Liver (tissue), 9 donors: ENCODE results near the gene SGCG. TPM values are rescaled to one million over a fixed set of nuclear protein-coding genes. Genes with fewer than 3 reads are reported as not detected.

Experiments used
- DNase-seq: peaks from one replicate; pipeline ENCODE4 v3.0.0-alpha.2; 2017; ENCODE audit warnings: low spot score
- H3K27ac ChIP-seq, 2 donors: one replicate each; pipeline ENCODE4 v1.7.0; 2013; ENCODE audit warnings: inconsistent platforms in 2 of 2, low read length in 2 of 2, control low read depth in 1 of 2, low read depth in 1 of 2, mild to moderate bottlenecking in 1 of 2
- H3K27me3 ChIP-seq, 4 donors: one replicate each; pipeline versions ENCODE4 v1.6.1 to v1.7.0; 2013; ENCODE audit warnings: low read length in 3 of 4, inconsistent platforms in 1 of 4, mild to moderate bottlenecking in 1 of 4, moderate library complexity in 1 of 4; ENCODE audit not compliant: control insufficient read depth in 4 of 4, insufficient read depth in 4 of 4
- H3K36me3 ChIP-seq, 4 donors: one replicate each; pipeline versions ENCODE4 v1.6.1 to v1.7.0; 2013; ENCODE audit warnings: low read length in 3 of 4, mild to moderate bottlenecking in 3 of 4, low read depth in 1 of 4, moderate library complexity in 1 of 4; ENCODE audit not compliant: control insufficient read depth in 4 of 4, insufficient read depth in 3 of 4
- H3K4me1 ChIP-seq, 4 donors: one replicate each; pipeline versions ENCODE4 v1.6.1 to v1.7.0; 2013; ENCODE audit warnings: low read length in 3 of 4, mild to moderate bottlenecking in 3 of 4, moderate library complexity in 1 of 4; ENCODE audit not compliant: control insufficient read depth in 4 of 4, insufficient read depth in 4 of 4
- H3K4me3 ChIP-seq, 3 donors: one replicate each; pipeline versions ENCODE4 v1.6.1 to v1.7.0; 2013; ENCODE audit warnings: low read length in 3 of 3, control low read depth in 1 of 3, low read depth in 1 of 3, mild to moderate bottlenecking in 1 of 3
- H3K9ac ChIP-seq, 2 donors: one replicate each; pipeline ENCODE4 v1.7.0; 2013; ENCODE audit warnings: low read length in 2 of 2, mild to moderate bottlenecking in 2 of 2, moderate library complexity in 2 of 2, control low read depth in 1 of 2, low read depth in 1 of 2
- H3K9me3 ChIP-seq, 4 donors: one replicate each; pipeline versions ENCODE4 v1.6.1 to v1.7.0; 2013; ENCODE audit warnings: low read length in 3 of 4; ENCODE audit not compliant: control insufficient read depth in 4 of 4
- ATF3 ChIP-seq: IDR thresholded peaks from 2 replicates; pipeline ENCODE4 v1.6.1; 2016; ENCODE audit warnings: antibody characterized with exemption
- EGR1 ChIP-seq, 2 donors: IDR thresholded peaks; 2 replicates each; pipeline ENCODE4 v1.6.1; 2016 to 2018; ENCODE audit warnings: antibody characterized with exemption in 2 of 2, low read depth in 2 of 2
- FOXA1 ChIP-seq: IDR thresholded peaks from 2 replicates; pipeline ENCODE4 v1.6.1; 2016; ENCODE audit warnings: antibody characterized with exemption
- FOXA2 ChIP-seq: IDR thresholded peaks from 2 replicates; pipeline ENCODE4 v1.6.1; 2016; ENCODE audit warnings: antibody characterized with exemption
- GABPA ChIP-seq, 2 donors: IDR thresholded peaks in 1 of 2; conservative IDR thresholded peaks in 1 of 2; 2 replicates each; pipeline ENCODE4 v1.6.1; 2016; ENCODE audit warnings: antibody characterized with exemption in 2 of 2, mild to moderate bottlenecking in 1 of 2, moderate library complexity in 1 of 2
- HNF4A ChIP-seq, 2 donors: conservative IDR thresholded peaks; 2 replicates each; pipeline ENCODE4 v1.6.1; 2016; ENCODE audit warnings: antibody characterized with exemption in 2 of 2, mild to moderate bottlenecking in 2 of 2
- HNF4G ChIP-seq: IDR thresholded peaks from 2 replicates; pipeline ENCODE4 v1.6.1; 2016; ENCODE audit warnings: antibody characterized with exemption
- JUND ChIP-seq, 2 donors: IDR thresholded peaks; 2 replicates each; pipeline ENCODE4 v1.6.1; 2016; ENCODE audit warnings: antibody characterized with exemption in 2 of 2
- MAX ChIP-seq: IDR thresholded peaks from 2 replicates; pipeline ENCODE4 v1.6.1; 2016; ENCODE audit warnings: antibody characterized with exemption
- NR2F2 ChIP-seq: IDR thresholded peaks from 2 replicates; pipeline ENCODE4 v1.6.1; 2016; ENCODE audit warnings: antibody characterized with exemption
- RAD21 ChIP-seq, 2 donors: IDR thresholded peaks; 2 replicates each; pipeline ENCODE4 v1.6.1; 2016; ENCODE audit warnings: antibody characterized with exemption in 2 of 2, mild to moderate bottlenecking in 2 of 2
- REST ChIP-seq: IDR thresholded peaks from 2 replicates; pipeline ENCODE4 v1.6.1; 2016; ENCODE audit warnings: antibody characterized with exemption, mild to moderate bottlenecking
- RXRA ChIP-seq, 2 donors: IDR thresholded peaks; 2 replicates each; pipeline ENCODE4 v1.6.1; 2017 to 2018; ENCODE audit warnings: antibody characterized with exemption in 2 of 2, mild to moderate bottlenecking in 1 of 2
- SP1 ChIP-seq: IDR thresholded peaks from 2 replicates; pipeline ENCODE4 v1.6.1; 2018; ENCODE audit warnings: antibody characterized with exemption, mild to moderate bottlenecking
- TAF1 ChIP-seq: conservative IDR thresholded peaks from 2 replicates; pipeline ENCODE4 v1.6.1; 2016; ENCODE audit warnings: antibody characterized with exemption, mild to moderate bottlenecking
- YY1 ChIP-seq: IDR thresholded peaks from 2 replicates; pipeline ENCODE4 v1.6.1; 2016; ENCODE audit warnings: antibody characterized with exemption, mild to moderate bottlenecking
- WGBS: extraction: QIAGEN DNeasy Blood & Tissue Kit; methylation state at CpG from one replicate; pipeline ENCODE4 v1.1.7; 2013; 5-methylcytosine and 5-hydroxymethylcytosine counted together
- polyA plus RNA-seq, 2 donors: library from polyadenylated mRNA; stranded (reverse) in 1 of 2; unstranded in 1 of 2; fragments of 200-250 nt in 1 of 2; fragments of >200 nt in 1 of 2; fragmentation: Nextera tagmentation in 1 of 2; extraction: Ambion mirVana in 1 of 2; gene quantifications; one replicate each; pipeline versions ENCODE4 v1.2.1 to v1.2.3, GENCODE V29; 2013 to 2015
- total RNA-seq, 2 donors: library from RNA; depleted of rRNA; stranded (reverse); fragments of >200 nt; gene quantifications; one replicate each; pipeline ENCODE4 v1.2.3, GENCODE V29; 2014
- TF ChIP-seq, protein P1 (sequence below): IDR thresholded peaks from 2 replicates; pipeline ENCODE4 v1.6.1; 2016; ENCODE audit warnings: antibody characterized with exemption
- donor health status: healthy.
- donor health status: healthy.
- donor health status: healthy.
- donor health status: healthy.
- donor health status: healthy.

SGCG gene
- total RNA-seq, result not detected
- polyA plus RNA-seq, result not detected

DNA sequence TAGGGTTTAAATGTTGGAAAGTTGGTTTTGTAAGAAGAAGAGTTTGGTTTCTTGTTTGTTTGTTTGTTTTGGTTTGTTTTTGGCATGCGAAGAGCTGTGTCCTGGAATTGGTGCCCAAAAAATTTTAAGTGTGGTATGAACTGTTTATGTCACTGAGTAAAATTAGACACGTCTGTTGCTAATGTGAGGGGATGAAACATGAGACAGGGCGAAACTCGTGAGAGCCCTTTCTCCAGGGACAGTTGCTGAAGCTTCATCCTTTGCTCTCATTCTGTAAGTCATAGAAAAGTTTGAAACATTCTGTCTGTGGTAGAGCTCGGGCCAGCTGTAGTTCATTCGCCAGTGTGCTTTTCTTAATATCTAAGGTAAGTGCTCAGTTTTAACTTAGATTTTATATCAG is at the start of gene SGCG:
TSS of gene SGCG (plus strand) at position 269 of the 400 bp plus-strand sequence. CDS start 22,716 bp downstream, outside the sequence.
- peaks cover 0 to 3% (median 0%) of the 10 kb centered on the region in 4 donors for H3K27me3 ChIP-seq
- no peak within 1 kb of the TSS for H3K4me3 ChIP-seq
- WGBS, result 66% methylated on average over 6 of the region's 6 CpGs
- peaks cover 0 to 1% (median 0%) of the 10 kb centered on the region in 4 donors for H3K9me3 ChIP-seq
- no peak within 1 kb of the TSS for H3K27ac ChIP-seq
- H3K9ac ChIP-seq, result no peak within 1 kb of the TSS
- DNase-seq, result no peak
- TF ChIP-seq TAF1, result no peak
- TF ChIP-seq ATF3, result no peak
- TF ChIP-seq HNF4G, result no peak
- no peak for TF ChIP-seq HNF4A (conservative IDR thresholded peaks at IDR 0.05)
- TF ChIP-seq JUND (IDR thresholded peaks at IDR 0.05), result no peak
- TF ChIP-seq RXRA (IDR thresholded peaks at IDR 0.05), result no peak
- TF ChIP-seq REST, result no peak
- no peak for TF ChIP-seq SP1
- TF ChIP-seq GABPA (IDR thresholded peaks at IDR 0.05 in 1 of 2, conservative IDR thresholded peaks at IDR 0.05 in 1 of 2), result no peak
- no peak for TF ChIP-seq YY1
- no peak for TF ChIP-seq MAX
- TF ChIP-seq RAD21 (IDR thresholded peaks at IDR 0.05), result no peak
- TF ChIP-seq, protein P1, sequence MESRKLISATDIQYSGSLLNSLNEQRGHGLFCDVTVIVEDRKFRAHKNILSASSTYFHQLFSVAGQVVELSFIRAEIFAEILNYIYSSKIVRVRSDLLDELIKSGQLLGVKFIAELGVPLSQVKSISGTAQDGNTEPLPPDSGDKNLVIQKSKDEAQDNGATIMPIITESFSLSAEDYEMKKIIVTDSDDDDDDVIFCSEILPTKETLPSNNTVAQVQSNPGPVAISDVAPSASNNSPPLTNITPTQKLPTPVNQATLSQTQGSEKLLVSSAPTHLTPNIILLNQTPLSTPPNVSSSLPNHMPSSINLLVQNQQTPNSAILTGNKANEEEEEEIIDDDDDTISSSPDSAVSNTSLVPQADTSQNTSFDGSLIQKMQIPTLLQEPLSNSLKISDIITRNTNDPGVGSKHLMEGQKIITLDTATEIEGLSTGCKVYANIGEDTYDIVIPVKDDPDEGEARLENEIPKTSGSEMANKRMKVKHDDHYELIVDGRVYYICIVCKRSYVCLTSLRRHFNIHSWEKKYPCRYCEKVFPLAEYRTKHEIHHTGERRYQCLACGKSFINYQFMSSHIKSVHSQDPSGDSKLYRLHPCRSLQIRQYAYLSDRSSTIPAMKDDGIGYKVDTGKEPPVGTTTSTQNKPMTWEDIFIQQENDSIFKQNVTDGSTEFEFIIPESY, result no peak
- TF ChIP-seq FOXA2, result no peak
- no peak for TF ChIP-seq EGR1 (IDR thresholded peaks at IDR 0.05; ENCODE audit: low read depth in 2 of 2)
- no peaks in the 10 kb centered on the region for H3K4me1 ChIP-seq
- H3K36me3 ChIP-seq, result no peaks in the 10 kb centered on the region

- WGBS, result 84% methylated on average over 5 of the region's 5 CpGs
- Histone ChIP-seq H3K4me1 (no peaks in the 10 kb centered on the region), H3K9me3 (no peaks in the 10 kb centered on the region)
Measured at GRCh38 chr13:23134542-23134941, 46.2 kb upstream of the SGCG start.

More at GRCh38 chr13:23134542-23134941, 46.2 kb upstream of the SGCG start:
- Histone ChIP-seq H3K9ac (no peak overlapping the region), H3K36me3 (no peaks in the 10 kb centered on the region), H3K27ac (no peak overlapping the region), H3K4me3 (no peak overlapping the region), H3K27me3 (no peaks in the 10 kb centered on the region)
- no peak for TF ChIP-seq RXRA (IDR thresholded peaks at IDR 0.05)
- no peak for TF ChIP-seq TAF1
- no peak for TF ChIP-seq HNF4G
- no peak for TF ChIP-seq HNF4A (conservative IDR thresholded peaks at IDR 0.05)
- no peak for TF ChIP-seq ATF3
- TF ChIP-seq GABPA (IDR thresholded peaks at IDR 0.05 in 1 of 2, conservative IDR thresholded peaks at IDR 0.05 in 1 of 2), result no peak
- no peak for TF ChIP-seq JUND (IDR thresholded peaks at IDR 0.05)
- no peak for TF ChIP-seq MAX
- TF ChIP-seq RAD21 (IDR thresholded peaks at IDR 0.05), result no peak
- TF ChIP-seq FOXA1, result no peak
- no peak for TF ChIP-seq REST
- TF ChIP-seq EGR1 (IDR thresholded peaks at IDR 0.05; ENCODE audit: low read depth in 2 of 2), result no peak
- no peak for TF ChIP-seq FOXA2
- TF ChIP-seq, protein P1, result no peak
- TF ChIP-seq NR2F2, result no peak
- TF ChIP-seq YY1, result no peak
- DNase-seq, result no peak
